ENCODE measurements around the gene TAF8.

- TF ChIP-seq, protein P1, sequence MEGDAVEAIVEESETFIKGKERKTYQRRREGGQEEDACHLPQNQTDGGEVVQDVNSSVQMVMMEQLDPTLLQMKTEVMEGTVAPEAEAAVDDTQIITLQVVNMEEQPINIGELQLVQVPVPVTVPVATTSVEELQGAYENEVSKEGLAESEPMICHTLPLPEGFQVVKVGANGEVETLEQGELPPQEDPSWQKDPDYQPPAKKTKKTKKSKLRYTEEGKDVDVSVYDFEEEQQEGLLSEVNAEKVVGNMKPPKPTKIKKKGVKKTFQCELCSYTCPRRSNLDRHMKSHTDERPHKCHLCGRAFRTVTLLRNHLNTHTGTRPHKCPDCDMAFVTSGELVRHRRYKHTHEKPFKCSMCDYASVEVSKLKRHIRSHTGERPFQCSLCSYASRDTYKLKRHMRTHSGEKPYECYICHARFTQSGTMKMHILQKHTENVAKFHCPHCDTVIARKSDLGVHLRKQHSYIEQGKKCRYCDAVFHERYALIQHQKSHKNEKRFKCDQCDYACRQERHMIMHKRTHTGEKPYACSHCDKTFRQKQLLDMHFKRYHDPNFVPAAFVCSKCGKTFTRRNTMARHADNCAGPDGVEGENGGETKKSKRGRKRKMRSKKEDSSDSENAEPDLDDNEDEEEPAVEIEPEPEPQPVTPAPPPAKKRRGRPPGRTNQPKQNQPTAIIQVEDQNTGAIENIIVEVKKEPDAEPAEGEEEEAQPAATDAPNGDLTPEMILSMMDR (IDR thresholded peaks at IDR 0.05 in 4 of 5, conservative IDR thresholded peaks at IDR 0.05 in 1 of 5), result no peak
- TF ChIP-seq POLR2A (IDR thresholded peaks at IDR 0.05), result no peak
Observed at GRCh38 chr6:42068872-42069522, 18.7 kb downstream of the TAF8 start.
